SHP77 (cell line): ENCODE measurements around the gene PHLPP1.
A peak's percentile ranks its signal among the peaks of the same experiment; 100 is the strongest.
"Not testable (repeated sequence)": the region's sequence is repeated elsewhere in the genome, so short reads cannot be mapped to it uniquely, and the experiment has no call there.

ENCODE experiments used
- DNase-seq, 2 experiments: peaks; one replicate each; lab custom pipeline; 2025; lab: John Stamatoyannopoulos, UW

PHLPP1 gene

DNA sequence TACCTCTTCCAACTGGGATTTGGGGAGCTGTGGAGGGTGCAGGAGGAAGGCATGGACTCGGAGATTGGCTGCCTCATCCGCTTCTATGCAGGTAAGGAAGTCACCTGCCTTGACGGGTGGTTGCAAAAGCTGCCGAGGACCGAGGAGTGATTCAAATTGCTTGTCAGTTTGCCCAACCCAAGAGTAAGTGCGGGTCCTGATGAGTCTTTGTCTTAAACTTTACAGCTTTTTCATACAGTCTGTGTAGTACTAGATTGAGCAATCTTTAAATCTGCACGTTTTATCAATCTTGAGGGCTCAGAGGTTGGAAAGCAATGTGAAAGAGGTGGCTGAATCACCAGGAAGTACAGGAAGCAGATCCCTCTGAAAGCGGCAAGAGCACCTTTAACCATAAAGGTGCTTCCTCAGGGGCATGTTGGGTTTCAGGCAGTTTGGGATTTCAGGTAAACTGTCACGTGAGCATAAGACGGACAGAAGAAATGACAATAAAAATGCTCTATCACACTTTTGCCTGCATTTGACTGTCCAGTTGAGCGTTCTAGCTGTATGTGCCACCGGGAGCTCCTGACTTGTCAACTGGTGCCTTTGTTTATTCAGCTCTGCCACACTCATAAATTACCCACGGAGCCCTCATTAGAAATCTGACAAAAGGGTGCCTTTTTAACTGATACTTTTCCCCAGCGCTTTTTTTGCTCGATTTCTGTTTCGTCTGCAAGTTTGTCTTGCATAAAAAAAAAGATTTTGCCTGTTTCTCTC lies 2.0 kb downstream of the PHLPP1 start:
- DNase-seq, result peak; percentile 14 to 41

- no peak for DNase-seq
Measured at GRCh38 chr18:62717925-62718800, 2.8 kb downstream of the PHLPP1 start.

DNA sequence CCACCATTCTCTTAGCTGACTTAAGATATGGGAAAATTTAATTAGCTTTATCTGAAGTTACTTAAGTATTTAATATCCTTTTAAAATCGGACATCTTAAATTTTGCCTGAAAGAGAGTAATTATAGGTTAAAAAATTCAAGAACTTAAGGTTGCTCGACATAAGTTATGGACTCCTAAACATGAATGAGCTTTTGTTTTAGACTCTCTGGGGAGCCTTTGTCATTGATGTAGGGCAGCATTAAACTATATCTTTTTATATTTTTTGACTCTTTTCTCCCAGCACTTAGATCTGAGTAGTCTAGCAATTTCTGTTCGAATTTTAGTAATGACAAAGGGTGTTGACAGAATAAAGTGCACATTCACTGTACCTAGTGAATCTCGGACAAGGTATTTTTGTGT lies 4.7 kb downstream of the PHLPP1 start:
- DNase-seq, result no peak

- DNase-seq, result no peak
Measured at GRCh38 chr18:62720766-62721613, 5.6 kb downstream of the PHLPP1 start.

DNA sequence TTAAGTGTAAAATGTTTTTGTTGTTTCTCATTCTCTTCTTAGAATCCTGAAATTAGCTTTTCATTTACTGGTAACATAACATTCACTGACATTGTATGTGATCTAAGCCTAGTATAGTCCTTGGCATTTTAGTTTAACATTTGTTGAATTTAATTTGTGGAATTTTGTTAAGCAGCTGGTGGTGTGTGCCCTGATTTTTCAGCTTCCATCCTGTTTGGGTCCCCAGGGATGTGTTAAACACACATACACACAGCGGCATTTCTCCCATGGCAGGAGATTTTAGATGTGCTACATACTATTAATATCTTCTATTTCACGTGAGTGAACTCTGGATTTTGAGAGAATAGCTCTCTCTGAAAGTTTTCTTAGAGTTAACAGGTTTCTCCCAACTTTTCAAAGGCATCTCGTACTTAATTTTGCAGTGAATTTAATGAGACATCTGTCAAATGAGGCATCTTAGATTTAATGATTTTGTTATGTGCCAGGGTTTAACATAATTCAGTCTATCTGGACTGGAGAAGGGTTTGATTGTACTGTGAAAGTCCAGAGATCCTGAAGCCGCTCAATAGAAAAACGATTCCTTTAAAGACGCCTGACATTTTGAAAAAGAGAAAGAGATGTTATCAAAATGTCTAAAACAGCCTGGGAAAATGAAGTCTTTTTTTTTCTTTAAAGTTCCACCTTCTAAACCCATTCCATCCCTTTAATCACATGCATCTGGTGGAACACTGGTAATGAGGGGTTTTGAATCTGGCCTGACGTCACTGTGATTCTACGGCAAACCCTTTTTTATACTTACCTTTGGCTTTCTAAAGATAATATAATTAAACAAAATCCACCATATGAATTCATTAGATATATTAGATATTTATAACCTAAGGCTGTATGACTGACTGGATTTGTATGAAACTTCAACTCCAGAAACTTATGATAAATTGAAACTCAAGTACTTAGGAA lies 6.8 kb downstream of the PHLPP1 start:
- no peak for DNase-seq

DNA sequence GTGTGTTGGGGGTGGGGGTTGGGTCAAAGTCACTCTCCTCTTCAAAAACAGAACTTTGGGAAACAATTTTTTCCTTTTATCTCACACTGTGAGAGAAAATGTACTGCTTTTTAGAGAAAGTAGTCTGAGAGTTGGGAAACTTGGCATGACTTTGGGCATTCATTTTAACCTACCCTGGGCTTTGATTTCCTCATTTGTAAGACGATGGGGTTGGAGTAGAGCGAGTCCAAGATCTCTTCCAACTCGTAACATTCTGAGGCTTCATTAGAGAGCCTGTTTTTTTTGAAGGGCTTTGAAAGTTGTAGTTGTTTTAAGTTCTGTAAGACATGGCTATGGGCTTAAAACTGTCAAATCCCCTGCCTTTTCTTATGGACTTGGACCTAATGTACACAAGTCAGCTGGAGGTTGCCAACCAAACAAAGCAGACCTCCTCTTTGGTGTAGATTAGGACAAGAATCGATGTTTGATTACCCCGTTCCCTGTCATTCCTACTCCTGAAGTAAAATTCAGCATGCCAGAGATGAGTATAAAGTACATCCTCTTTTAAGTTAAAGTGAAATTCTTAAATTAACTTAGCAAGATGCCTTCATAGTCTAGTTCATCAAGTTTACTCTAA lies 8.4 kb downstream of the PHLPP1 start:
- no peak for DNase-seq

- no peak for DNase-seq
Measured at GRCh38 chr18:62725896-62726295, 10.6 kb downstream of the PHLPP1 start.

GRCh38 chr18:62728254-62728653 lies 12.9 kb downstream of the PHLPP1 start:
- DNase-seq, result no peak

- DNase-seq, result no peak
Measured at GRCh38 chr18:62729487-62730386, 14.4 kb downstream of the PHLPP1 start.

DNA sequence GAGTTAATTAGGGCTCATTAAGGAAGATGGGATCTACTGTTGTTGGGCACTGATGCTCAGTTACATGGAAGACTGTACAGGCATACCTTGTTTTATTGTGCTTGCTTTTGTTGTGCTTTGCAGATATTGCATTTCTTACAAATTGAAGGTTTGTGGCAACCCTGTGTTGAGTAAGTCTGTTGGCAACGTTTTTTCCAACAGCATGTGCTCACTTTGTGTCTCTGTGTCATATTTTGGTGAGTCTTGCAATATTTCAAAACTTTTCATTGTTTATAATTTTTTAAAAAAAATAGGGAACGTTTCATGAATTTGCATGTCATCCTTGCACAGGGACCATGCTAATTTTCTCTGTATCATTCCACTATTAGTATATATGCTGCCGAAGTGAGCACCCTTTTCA lies 15.6 kb downstream of the PHLPP1 start:
- no peak for DNase-seq

- no peak for DNase-seq
Measured at GRCh38 chr18:62732617-62733016, 17.3 kb downstream of the PHLPP1 start.

DNA sequence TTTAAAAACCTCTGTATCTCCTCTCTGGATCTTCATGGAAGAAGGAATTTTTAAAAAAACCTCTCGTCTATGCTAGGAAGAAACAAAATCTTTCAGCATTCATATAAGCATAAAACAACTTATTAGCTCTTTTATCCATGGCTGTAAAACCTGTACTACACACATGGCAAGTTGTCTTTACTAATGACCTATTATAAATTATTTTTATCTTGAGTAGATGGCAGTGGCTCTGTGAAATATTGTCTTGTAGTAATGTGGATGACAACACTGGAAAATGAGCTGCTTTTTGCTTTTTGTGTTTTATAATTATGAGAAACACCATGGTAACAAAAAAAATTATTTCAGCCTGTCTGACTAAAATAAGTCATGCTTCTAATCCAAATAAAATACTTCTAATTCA lies 18.9 kb downstream of the PHLPP1 start:
- DNase-seq, result no peak

DNA sequence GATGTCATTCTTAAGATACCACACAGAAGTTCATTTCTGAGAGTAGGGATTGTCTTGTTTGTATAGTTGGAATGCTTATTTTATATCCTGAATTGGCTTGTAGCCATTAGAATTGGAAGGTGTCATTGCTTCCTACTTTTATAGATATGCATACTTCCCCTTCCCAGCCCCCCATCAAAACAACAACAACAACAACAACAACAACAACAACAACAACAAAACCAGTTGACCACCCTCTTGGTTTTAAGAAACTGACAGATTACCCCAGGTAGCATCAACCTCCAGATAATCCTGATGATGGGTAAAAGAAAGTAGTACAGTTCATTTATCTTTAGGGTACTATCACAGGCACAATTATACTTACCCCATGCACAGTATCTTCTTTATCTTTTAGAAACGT lies 20.0 kb downstream of the PHLPP1 start:
- no peak for DNase-seq

DNA sequence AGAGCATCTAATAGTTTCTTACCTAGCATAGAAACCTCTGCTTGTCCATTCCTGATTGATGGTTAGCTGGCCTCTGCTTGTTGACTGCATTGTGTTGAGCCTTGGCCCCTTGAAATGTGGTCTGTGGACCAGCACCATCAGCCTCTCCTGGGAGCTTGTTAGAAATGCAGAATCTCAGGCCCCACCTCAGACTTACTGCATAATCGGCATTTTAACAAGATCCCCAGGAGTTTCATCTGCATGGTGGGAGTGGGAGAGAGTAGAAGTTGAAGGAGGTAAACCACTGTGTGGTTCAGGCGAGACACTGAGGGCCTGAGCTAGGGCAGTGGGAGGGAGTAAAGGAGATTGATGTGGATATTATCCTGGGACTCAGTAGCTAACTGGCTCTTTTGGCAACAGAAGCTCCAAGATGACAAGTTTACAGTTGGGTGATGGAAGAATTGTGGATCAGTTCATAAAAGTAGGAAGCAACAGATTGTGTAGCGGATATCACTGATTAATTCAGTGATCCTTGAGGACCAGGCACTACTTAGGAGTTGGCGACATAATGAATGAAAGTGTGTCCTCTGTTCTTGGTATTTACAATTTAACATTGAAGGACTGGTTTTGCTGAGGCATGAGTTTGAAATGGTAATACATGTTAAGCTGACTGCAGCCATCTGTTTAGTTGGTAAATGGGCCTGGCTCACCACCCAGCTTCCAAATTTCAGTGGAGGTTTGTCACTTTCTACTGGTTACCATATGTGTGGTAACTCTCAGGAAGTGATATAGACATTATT lies 20.9 kb downstream of the PHLPP1 start:
- DNase-seq, result no peak

DNA sequence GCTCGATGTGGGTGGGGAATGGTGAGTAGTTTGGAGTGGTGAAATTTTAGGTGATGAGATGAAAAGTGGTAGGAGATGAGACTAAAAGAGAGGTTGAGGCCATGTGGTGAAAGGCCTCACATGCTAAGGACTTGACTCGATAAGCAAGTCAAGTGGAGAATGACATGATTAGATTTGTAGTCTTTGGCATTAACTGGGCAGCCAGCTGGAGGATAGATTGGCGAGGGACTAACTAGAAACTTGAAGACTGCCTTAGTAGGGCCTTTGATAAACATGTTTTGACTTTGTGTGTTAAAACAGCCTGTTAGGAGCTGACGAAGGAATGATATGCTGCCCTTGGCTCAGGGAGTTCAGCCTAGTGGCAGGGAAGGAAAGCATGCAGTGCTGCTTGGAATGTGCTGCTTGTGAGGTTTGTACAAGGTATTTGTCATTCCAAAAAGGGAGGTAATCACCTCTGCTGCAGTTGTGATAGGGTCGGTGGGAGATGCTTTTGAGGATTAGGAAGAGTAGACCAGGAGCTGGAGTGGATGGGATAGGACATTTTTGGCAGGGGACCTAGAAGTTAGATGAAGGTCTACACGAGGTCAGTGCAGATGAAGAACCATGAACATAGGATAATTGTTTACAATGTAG lies 22.0 kb downstream of the PHLPP1 start:
- DNase-seq, result no peak

GRCh38 chr18:62738639-62739038 lies 23.3 kb downstream of the PHLPP1 start:
- DNase-seq, result no peak

- DNase-seq, result no peak
Measured at GRCh38 chr18:62739911-62740310, 24.6 kb downstream of the PHLPP1 start.

DNA sequence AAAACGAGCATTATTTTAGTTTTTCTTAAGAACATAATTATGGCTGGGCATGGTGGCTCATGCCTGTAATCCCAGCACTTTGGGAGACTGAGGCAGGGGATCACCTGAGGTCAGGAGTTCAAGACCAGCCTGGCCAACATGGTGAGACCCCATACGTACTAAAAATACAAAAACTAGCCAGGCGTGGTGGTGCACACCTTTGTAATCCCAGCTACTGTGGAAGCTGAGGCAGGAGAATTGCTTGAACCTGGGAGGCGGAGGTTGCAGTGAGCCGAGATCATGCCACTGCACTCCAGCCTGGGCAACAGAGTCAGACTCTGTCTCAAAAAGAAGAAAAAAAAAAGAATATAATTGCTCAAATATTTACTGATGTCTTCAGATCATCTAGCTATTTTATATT lies 25.3 kb downstream of the PHLPP1 start:
- not testable (repeated sequence) for DNase-seq
